HepG2 (cell line): Measurements from ENCODE around the gene ZNF747. TPM values are rescaled to one million over a fixed set of nuclear protein-coding genes. Genes with fewer than 3 reads are reported as not detected.

ENCODE experiments used
- ELF4 ChIP-seq: sonication (generic); formaldehyde crosslinking; IDR thresholded peaks from 2 replicates; pipeline ENCODE4 v1.5.0; 2020; ENCODE audit warnings: missing genetic modification reagents, mild to moderate bottlenecking, moderate library complexity, borderline replicate concordance
- KDM5B ChIP-seq: sonication (generic); formaldehyde crosslinking; IDR thresholded peaks from 2 replicates; pipeline ENCODE4 v1.4.0; 2020; ENCODE audit warnings: missing genetic modification reagents, mild to moderate bottlenecking, borderline replicate concordance
- RELA ChIP-seq: sonication (generic); formaldehyde crosslinking; IDR thresholded peaks from 2 replicates; pipeline ENCODE4 v1.4.0; 2020; ENCODE audit warnings: missing genetic modification reagents
- SP1 ChIP-seq, 2 experiments: fragments of 450-650 bp in 1 of 2; sonication (generic) in 1 of 2; formaldehyde crosslinking in 1 of 2; IDR thresholded peaks; 2 replicates each; pipeline versions ENCODE4 v1.4.0 to v1.6.1; 2016 to 2020; ENCODE audit warnings: missing genetic modification reagents in 1 of 2
- TARDBP ChIP-seq: sonication (generic); formaldehyde crosslinking; IDR thresholded peaks from 2 replicates; pipeline ENCODE4 v1.8.0; 2022; ENCODE audit warnings: mild to moderate bottlenecking, missing genetic modification reagents
- XRCC5 ChIP-seq: fragments of 200-400 bp; formaldehyde crosslinking; optimal IDR thresholded peaks from 2 replicates; pipeline ENCODE3; 2017; ENCODE audit warnings: mild to moderate bottlenecking, low read length
- ZNF282 ChIP-seq: fragments of 450-650 bp; IDR thresholded peaks from 2 replicates; pipeline ENCODE4 v1.6.1; 2018; ENCODE audit not compliant: partially characterized antibody
- ZNF563 ChIP-seq: sonication (generic); formaldehyde crosslinking; IDR thresholded peaks from 2 replicates; pipeline ENCODE4 v1.8.0; 2022; ENCODE audit warnings: mild to moderate bottlenecking, moderate library complexity, missing genetic modification reagents
- ZNF703 ChIP-seq: sonication (generic); formaldehyde crosslinking; IDR thresholded peaks from 2 replicates; pipeline ENCODE4 v1.5.1; 2020; ENCODE audit warnings: missing genetic modification reagents, mild to moderate bottlenecking, moderate library complexity, borderline replicate concordance
- ZNF772 ChIP-seq: sonication (generic); formaldehyde crosslinking; IDR thresholded peaks from 2 replicates; pipeline ENCODE4 v1.5.0; 2020; ENCODE audit warnings: mild to moderate bottlenecking, missing genetic modification reagents
- ZSCAN21 ChIP-seq: sonication (generic); formaldehyde crosslinking; IDR thresholded peaks from 2 replicates; pipeline ENCODE4 v1.8.0; 2022; ENCODE audit warnings: mild to moderate bottlenecking, missing genetic modification reagents, moderate library complexity, borderline replicate concordance
- polyA plus RNA-seq, 8 experiments: library from polyadenylated mRNA; depleted of rRNA in 3 of 8; stranded (reverse) in 7 of 8; unstranded in 1 of 8; fragments of >200 nt; fragmentation: Illumina TruSeq in 4 of 8; extraction: Trizol in 4 of 8; gene quantifications; 2 replicates each; pipeline versions ENCODE4 v1.2.1 to v1.2.3, GENCODE V29; 2011 to 2016; ENCODE audit warnings: low read depth in 4 of 8, missing spikeins in 1 of 8, mixed read lengths in 1 of 8; ENCODE audit not compliant: insufficient read depth in 1 of 8
- total RNA-seq, 5 experiments: library from RNA; depleted of rRNA; stranded (reverse); fragments of >200 nt; fragmentation: Illumina TruSeq; extraction: Trizol; gene quantifications; 2 replicates each; pipeline ENCODE4 v1.2.3, GENCODE V29; 2016; ENCODE audit warnings: low read depth in 1 of 5
- TF ChIP-seq, protein P1 (sequence below), 2 experiments: fragments of 450-650 bp in 1 of 2; sonication (generic) in 1 of 2; formaldehyde crosslinking in 1 of 2; IDR thresholded peaks; 2 replicates each; pipeline versions ENCODE4 v1.6.1 to v1.8.0; 2016 to 2022; ENCODE audit warnings: antibody characterized with exemption in 1 of 2, mild to moderate bottlenecking in 1 of 2, missing genetic modification reagents in 1 of 2
- TF ChIP-seq, protein P2 (sequence below): sonication (generic); formaldehyde crosslinking; IDR thresholded peaks from 2 replicates; pipeline ENCODE4 v1.9.0; 2021; ENCODE audit warnings: missing genetic modification reagents, borderline replicate concordance
- TF ChIP-seq, protein P3 (sequence below), 2 experiments: fragments of 450-650 bp in 1 of 2; sonication (generic) in 1 of 2; formaldehyde crosslinking; IDR thresholded peaks; 2 replicates each; pipeline versions ENCODE4 v1.5.0 to v1.8.0; 2020 to 2022; ENCODE audit warnings: mild to moderate bottlenecking in 1 of 2, missing genetic modification reagents in 1 of 2
- TF ChIP-seq, protein P4 (sequence below): sonication (generic); formaldehyde crosslinking; IDR thresholded peaks from 2 replicates; pipeline ENCODE4 v1.8.1; 2023; ENCODE audit warnings: mild to moderate bottlenecking, missing genetic modification reagents

The ZNF747 gene
- total and polyA plus RNA-seq, 2 of the 13 experiments (the other 11 are each of a cell fraction or from before 2014, with no cell fraction given) = 7.2 to 10.2 TPM

DNA sequence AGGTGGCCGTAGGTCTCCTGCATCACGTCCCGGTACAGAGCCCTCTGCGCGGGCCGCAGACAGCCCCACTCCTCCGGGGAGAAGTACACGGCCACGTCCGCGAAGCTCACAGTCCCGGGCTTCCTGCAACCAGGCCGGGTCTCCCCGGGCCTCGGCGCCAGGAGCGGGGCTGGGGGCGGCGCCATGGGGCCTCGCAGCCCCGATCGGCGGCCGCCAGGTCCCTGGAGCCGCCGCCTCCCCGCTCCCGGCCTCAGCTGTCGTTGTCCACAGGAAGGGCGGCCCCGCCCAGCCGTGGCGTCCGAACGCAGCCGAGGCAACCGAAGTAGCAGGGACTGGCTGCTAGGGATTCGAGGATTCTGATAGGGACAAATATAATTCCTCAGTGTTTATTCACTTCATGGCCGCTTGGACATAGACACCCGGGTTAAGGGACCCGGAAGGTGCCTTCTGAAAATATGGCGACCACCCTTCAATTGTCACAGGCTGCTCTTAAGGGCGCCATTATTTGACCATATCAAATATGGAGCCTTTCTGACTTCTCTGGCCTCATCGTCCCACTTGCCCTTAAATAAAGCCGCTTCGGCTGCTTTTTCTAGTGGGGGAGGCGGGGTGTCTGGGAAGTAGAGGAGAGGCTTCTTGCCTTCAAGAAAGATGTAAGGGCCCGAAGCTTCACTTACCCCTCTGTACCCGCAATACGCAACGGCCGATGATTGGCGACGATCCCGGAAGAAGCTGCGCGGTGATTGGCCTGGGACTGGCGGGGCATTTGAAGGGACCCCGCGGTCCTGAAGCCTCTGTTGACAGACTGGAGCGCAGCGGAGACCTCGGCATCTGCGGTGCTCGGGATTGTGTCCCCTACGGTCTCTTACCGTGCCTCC is 37.0 kb upstream of the ZNF747 start, which contains the start of gene ZNF688 (continued):
- TF ChIP-seq, protein P1, sequence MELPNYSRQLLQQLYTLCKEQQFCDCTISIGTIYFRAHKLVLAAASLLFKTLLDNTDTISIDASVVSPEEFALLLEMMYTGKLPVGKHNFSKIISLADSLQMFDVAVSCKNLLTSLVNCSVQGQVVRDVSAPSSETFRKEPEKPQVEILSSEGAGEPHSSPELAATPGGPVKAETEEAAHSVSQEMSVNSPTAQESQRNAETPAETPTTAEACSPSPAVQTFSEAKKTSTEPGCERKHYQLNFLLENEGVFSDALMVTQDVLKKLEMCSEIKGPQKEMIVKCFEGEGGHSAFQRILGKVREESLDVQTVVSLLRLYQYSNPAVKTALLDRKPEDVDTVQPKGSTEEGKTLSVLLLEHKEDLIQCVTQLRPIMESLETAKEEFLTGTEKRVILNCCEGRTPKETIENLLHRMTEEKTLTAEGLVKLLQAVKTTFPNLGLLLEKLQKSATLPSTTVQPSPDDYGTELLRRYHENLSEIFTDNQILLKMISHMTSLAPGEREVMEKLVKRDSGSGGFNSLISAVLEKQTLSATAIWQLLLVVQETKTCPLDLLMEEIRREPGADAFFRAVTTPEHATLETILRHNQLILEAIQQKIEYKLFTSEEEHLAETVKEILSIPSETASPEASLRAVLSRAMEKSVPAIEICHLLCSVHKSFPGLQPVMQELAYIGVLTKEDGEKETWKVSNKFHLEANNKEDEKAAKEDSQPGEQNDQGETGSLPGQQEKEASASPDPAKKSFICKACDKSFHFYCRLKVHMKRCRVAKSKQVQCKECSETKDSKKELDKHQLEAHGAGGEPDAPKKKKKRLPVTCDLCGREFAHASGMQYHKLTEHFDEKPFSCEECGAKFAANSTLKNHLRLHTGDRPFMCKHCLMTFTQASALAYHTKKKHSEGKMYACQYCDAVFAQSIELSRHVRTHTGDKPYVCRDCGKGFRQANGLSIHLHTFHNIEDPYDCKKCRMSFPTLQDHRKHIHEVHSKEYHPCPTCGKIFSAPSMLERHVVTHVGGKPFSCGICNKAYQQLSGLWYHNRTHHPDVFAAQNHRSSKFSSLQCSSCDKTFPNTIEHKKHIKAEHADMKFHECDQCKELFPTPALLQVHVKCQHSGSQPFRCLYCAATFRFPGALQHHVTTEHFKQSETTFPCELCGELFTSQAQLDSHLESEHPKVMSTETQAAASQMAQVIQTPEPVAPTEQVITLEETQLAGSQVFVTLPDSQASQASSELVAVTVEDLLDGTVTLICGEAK (IDR thresholded peaks at IDR 0.05) = no peak
- TF ChIP-seq, protein P1 (CRISPR knock-in tag; IDR thresholded peaks at IDR 0.05) = peak; percentile 76; the same call in 1 of the 2 replicates
- TF ChIP-seq ELF4 (peak; percentile 97), XRCC5 (peak; percentile 81), SP1 (IDR thresholded peaks at IDR 0.05) (no peak), SP1 (CRISPR knock-in tag; IDR thresholded peaks at IDR 0.05) (peak; percentile 13; the same call in 1 of the 2 replicates), TARDBP (CRISPR knock-in tag) (peak; percentile 85; the same call in 1 of the 2 replicates), RELA (CRISPR knock-in tag) (no peak), ZNF563 (CRISPR knock-in tag) (no peak; the same call in 1 of the 2 replicates), ZNF703 (CRISPR knock-in tag) (no peak), KDM5B (CRISPR knock-in tag) (no peak; the same call in 1 of the 2 replicates), ZSCAN21 (CRISPR knock-in tag) (no peak; the same call in 1 of the 2 replicates), ZNF282 (no peak), ZNF772 (CRISPR knock-in tag) (peak; percentile 95)
- TF ChIP-seq, protein P2, sequence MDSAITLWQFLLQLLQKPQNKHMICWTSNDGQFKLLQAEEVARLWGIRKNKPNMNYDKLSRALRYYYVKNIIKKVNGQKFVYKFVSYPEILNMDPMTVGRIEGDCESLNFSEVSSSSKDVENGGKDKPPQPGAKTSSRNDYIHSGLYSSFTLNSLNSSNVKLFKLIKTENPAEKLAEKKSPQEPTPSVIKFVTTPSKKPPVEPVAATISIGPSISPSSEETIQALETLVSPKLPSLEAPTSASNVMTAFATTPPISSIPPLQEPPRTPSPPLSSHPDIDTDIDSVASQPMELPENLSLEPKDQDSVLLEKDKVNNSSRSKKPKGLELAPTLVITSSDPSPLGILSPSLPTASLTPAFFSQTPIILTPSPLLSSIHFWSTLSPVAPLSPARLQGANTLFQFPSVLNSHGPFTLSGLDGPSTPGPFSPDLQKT (CRISPR knock-in tag) = 0 out of 2 replicates have a peak, but pooled peaks have one; percentile 20
- TF ChIP-seq, protein P3, sequence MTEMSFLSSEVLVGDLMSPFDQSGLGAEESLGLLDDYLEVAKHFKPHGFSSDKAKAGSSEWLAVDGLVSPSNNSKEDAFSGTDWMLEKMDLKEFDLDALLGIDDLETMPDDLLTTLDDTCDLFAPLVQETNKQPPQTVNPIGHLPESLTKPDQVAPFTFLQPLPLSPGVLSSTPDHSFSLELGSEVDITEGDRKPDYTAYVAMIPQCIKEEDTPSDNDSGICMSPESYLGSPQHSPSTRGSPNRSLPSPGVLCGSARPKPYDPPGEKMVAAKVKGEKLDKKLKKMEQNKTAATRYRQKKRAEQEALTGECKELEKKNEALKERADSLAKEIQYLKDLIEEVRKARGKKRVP (CRISPR knock-in tag; IDR thresholded peaks at IDR 0.05) = peak in 1 of 2 experiments; percentile 65; a peak in 2 of 4 replicates
- TF ChIP-seq, protein P4, sequence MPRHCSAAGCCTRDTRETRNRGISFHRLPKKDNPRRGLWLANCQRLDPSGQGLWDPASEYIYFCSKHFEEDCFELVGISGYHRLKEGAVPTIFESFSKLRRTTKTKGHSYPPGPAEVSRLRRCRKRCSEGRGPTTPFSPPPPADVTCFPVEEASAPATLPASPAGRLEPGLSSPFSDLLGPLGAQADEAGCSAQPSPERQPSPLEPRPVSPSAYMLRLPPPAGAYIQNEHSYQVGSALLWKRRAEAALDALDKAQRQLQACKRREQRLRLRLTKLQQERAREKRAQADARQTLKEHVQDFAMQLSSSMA (CRISPR knock-in tag) = peak; percentile 92
